MM.1S (cell line): ENCODE results near the gene MEDAG.

Source experiments
- EZH2 ChIP-seq: fragments of 300-600 bp; sonication (generic); optimal IDR thresholded peaks from 2 replicates; pipeline ENCODE3; 2017; ENCODE audit warnings: low read depth, mild to moderate bottlenecking, antibody characterized with exemption, low read length, mixed read lengths
- EZH2phosphoT487 ChIP-seq: fragments of 300-600 bp; sonication (generic); IDR thresholded peaks from 2 replicates; pipeline ENCODE4 v1.6.1; 2018; ENCODE audit warnings: antibody characterized with exemption, low read length
- TF ChIP-seq, protein P1 (sequence below): fragments of 300-600 bp; sonication (generic); IDR thresholded peaks from 2 replicates; pipeline ENCODE4 v1.5.1; 2016; ENCODE audit warnings: antibody characterized with exemption, low read length, mixed read lengths

DNA sequence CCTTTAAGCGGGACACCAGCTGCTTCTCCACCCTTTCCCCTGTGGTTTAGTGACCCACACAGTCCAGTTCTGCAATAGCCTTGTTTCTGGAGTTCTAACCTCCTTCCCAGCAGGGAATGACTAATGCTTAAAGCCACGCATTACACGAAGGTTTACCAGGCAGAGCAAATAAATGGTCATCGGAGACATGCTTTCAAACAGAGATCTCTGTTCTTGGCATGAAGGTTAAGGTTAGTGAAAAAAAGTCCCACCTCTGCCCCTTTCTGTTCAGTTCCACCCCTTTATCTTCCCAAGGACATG is 25.3 kb upstream of the MEDAG start:
- TF ChIP-seq, protein P1, sequence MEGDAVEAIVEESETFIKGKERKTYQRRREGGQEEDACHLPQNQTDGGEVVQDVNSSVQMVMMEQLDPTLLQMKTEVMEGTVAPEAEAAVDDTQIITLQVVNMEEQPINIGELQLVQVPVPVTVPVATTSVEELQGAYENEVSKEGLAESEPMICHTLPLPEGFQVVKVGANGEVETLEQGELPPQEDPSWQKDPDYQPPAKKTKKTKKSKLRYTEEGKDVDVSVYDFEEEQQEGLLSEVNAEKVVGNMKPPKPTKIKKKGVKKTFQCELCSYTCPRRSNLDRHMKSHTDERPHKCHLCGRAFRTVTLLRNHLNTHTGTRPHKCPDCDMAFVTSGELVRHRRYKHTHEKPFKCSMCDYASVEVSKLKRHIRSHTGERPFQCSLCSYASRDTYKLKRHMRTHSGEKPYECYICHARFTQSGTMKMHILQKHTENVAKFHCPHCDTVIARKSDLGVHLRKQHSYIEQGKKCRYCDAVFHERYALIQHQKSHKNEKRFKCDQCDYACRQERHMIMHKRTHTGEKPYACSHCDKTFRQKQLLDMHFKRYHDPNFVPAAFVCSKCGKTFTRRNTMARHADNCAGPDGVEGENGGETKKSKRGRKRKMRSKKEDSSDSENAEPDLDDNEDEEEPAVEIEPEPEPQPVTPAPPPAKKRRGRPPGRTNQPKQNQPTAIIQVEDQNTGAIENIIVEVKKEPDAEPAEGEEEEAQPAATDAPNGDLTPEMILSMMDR: no peak
- TF ChIP-seq EZH2phosphoT487: no peak
- TF ChIP-seq EZH2: no peak
